ENCODE data around the gene RPL36A. TPM values are rescaled to one million over a fixed set of nuclear protein-coding genes. Genes with fewer than 3 reads are reported as not detected.

The RPL36A gene
- total and polyA plus RNA-seq, 2 of the 13 experiments (the other 11 are each of a cell fraction or from before 2014, with no cell fraction given), result 1,152 to 1,716 TPM

GRCh38 chrX:101417981-101418841 is 27.4 kb downstream of the RPL36A start:
- DNase-seq (ENCODE audit: low spot score) (no peak), ATAC-seq (no peak), FAIRE-seq (no peak)
- WGBS (ENCODE audit: low lambda C conversion rate), result 60% methylated on average over 27 of the region's 56 CpGs
- Histone ChIP-seq H3K27me3 (ENCODE audit: control insufficient read depth in 1 of 2, insufficient read depth in 2 of 2, low read length in 2 of 2) (no peaks in the 10 kb centered on the region; a peak in 1 of 5 replicates), H3K9ac (ENCODE audit: insufficient read depth, low read depth, low read length) (no peak overlapping the region), H3K27ac (ENCODE audit: extremely low read length, insufficient read depth, low read length) (no peak overlapping the region), H3K4me1 (ENCODE audit: insufficient read depth, low read length) (no peaks in the 10 kb centered on the region), H3K4me3 (replicated peaks in 1 of 3; ENCODE audit: insufficient read depth in 1 of 3, low read depth in 2 of 3, low read length in 3 of 3) (no peak overlapping the region), H3K9me3 (ENCODE audit: low read length) (no peaks in the 10 kb centered on the region), H3K4me2 (ENCODE audit: low read depth, low read length) (no peak overlapping the region), H2AFZ (ENCODE audit: low read length) (no peak overlapping the region), H4K20me1 (ENCODE audit: insufficient read depth, low read length) (no peaks in the 10 kb centered on the region), H3K36me3 (replicated peaks in 1 of 2; ENCODE audit: control insufficient read depth in 1 of 2, insufficient read depth in 2 of 2, low read length in 2 of 2) (no peaks in the 10 kb centered on the region), H3K79me2 (ENCODE audit: insufficient read depth, low read length) (no peaks in the 10 kb centered on the region)
- no TSS peak for BruUV-seq (replicated peaks)
- TF ChIP-seq ZBTB49 (CRISPR knock-in tag; IDR thresholded peaks at IDR 0.05; ENCODE audit: borderline replicate concordance) (no peak), REXO4 (CRISPR knock-in tag; IDR thresholded peaks at IDR 0.05; ENCODE audit: borderline replicate concordance) (no peak), ZNF598 (CRISPR knock-in tag; IDR thresholded peaks at IDR 0.05; ENCODE audit: borderline replicate concordance) (no peak), ZXDC (CRISPR knock-in tag; IDR thresholded peaks at IDR 0.05) (no peak), BCL3 (CRISPR knock-in tag; IDR thresholded peaks at IDR 0.05) (no peak)
- intact Hi-C loops (cut with micrococcal nuclease; ENCODE audit: unreplicated experiment), result no loop called here
- CTCF ChIA-PET (ENCODE audit: low intra/inter-chr PET ratio, low total read pairs), result no interaction called here
- POLR2A ChIA-PET, result no interaction called here
- in situ Hi-C loops (cut with HindIII; ENCODE audit: extremely low pct_ligation_motif_present, low pct_unique_long_range_greater_than_20kb), result no loop called here
